Kidney tubule cell (primary cell): ENCODE data around the gene PRDM16.

Experiments
- DNase-seq: peaks from one replicate; pipeline ENCODE4 v3.0.0-alpha.2; 2018; ENCODE audit warnings: low spot score

Gene PRDM16

GRCh38 chr1:3261969-3262579 lies 193.1 kb downstream of the PRDM16 start:
- DNase-seq: peak; percentile 5

DNA sequence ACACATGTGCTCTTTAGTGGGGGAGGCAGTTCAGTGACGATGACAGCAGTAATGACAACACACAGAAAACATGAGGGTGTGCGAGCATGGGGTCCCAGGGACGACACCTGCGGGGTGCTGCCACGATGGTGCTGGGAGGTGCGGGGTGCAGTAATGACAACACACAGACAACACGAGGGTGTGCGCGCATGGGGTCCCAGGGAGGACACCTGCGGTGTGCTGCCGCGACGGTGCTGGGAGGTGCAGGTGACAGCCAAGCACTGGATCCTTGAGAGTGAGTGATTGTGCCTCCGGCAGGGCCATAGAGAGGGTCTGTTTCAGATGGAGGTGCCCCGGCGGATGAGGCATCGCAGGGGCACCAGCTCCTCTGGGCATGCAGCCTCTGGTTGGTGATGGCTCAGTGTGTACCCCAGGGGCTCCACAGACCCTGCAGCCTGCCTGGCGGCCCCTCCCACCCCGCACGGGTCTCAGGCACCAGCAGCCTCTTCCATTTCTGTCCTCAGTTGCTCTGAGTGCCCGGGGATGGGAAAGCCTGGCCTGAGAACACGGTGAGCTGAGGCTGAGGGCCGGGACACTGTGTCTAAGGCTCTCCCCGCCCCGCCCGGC lies 193.8 kb downstream of the PRDM16 start:
- DNase-seq: no peak

GRCh38 chr1:3263790-3264189 lies 194.8 kb downstream of the PRDM16 start:
- no peak for DNase-seq

GRCh38 chr1:3264456-3264855 lies 195.5 kb downstream of the PRDM16 start:
- no peak for DNase-seq

DNA sequence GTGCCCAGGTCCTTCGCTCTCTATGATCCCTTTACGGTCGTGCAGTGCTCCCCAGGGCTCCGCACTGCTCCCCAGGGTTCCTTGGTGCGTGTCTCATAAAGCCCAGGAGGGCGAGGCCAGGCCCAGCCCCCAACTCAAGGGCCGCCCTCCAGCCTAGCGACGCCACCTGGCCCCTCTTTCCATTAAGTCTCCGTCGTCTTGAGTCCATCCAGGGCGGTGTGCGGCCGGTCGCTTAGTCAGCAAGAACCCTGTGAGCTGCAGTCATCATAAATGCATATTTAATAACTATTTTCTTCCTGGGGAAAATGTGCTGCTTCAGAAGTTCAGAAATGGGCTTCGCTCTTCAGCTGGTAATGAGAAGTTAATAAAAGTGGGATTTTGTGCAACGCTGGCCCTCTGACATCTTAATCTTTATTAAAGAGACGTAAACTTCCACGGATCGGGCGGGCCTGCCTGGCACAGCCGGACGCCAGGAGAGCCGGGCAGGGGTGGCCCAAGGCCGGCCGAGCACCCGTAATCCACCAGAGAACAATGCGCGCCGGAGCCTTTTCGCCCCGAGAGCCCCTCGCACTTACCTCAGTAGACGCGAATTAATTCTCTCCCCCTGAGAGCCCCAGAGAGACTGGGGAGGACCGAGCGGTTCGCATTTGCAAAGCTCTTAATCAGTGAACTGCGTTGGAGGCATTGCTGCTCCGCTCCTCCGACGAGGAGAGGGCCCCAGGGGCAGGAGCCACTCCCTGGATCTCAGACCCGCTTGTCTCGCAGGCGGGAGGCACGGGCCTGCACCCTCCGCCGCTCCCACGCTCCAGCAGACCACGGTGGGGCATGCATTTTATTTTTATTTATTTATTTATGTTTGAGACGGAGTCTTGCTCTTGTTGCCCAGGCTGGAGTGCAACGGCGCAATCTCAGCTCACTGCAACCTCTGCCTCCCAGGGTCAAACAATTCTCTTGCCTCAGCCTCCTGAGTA lies 197.1 kb downstream of the PRDM16 start:
- DNase-seq: no peak

DNA sequence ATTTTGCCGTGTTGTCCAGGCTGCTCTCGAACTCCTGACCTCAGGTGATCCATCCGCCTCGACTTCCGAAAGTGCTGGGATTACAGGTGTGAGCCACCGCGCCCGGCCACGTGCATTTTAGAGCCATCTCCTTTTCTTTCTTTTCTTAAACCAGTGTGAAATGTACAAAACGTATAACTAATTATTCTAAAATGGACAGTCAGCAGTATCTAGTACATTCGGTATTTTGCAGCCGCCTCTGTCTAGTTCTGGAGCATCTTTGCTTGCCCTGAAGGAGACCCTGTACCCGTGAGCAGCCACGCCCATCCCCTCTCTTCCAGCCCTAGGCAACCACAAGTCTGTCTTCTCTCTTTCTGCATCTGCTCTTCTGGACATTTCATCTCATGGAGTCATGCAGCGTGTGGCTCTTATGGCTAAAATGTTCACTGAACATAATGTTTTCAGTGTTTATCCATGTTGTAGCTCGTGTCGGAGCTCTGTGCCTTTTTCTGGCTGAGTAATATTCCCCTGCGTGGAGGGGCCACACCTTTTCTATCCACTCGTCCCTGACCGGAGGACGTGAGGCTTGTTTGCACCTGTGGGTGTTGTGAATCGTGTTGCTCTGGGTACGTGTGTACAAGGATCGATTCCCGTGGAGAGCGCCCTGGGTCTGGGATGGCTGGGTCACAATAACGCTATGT lies 198.0 kb downstream of the PRDM16 start:
- DNase-seq: no peak

DNA sequence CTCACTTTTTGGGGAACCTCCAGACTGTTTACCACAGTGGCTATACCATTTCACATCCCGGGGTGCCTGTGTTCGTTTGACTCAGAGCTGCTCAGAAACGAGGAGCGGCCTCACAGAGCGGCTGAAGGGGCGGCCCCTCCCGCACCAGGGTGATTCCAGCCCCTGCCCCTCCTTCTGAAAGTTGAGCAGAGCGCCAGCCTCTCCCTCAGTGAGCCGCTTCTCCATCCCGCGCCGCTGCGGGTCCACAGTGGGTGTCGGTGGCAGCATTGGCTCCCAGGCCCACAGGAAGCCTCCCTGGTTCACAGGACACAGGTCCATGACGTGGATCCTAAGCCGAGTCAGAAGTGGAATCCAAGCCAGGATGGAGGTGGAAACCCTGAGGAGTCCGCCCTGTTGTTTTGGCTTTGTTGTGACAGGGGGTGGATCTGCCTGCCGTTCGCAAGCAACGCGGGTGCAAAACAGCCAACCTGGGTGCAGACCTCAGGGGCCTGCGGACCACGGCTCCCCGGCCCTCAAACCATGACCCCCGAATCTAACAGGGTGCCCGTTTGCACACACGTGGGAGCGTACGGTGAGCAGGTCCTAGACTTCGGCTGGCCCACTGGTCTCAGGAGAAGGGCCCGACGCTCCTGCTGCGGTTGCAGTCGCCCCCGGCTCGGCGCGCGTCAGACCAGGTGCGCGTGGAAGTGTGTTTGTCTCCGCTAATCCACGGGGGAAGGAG lies 198.7 kb downstream of the PRDM16 start:
- no peak for DNase-seq

DNA sequence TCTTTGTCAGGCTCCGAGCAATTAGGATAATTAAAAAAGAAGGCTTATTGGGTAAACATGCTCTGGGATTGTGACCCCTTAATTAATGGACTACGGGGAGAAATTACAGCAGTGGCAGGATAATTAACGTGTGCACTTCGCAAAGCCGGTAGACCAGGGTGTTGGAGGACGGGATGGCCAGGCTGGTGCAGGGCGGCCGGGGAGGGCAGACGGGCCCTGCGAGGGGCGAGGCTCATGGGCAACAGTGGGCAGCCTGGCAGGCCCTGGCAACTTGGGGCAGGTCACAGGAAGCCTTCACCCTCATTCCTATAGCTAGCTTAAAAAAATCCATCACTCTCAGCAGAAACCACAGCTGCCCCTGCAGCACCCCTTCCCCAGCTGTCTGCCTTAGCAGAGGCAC lies 199.3 kb downstream of the PRDM16 start:
- no peak for DNase-seq

- DNase-seq: no peak
Observed at GRCh38 chr1:3270403-3271245, 201.6 kb downstream of the PRDM16 start.

- no peak for DNase-seq
Observed at GRCh38 chr1:3271866-3272265, 202.9 kb downstream of the PRDM16 start.

GRCh38 chr1:3272321-3273045 lies 203.5 kb downstream of the PRDM16 start:
- DNase-seq: no peak

DNA sequence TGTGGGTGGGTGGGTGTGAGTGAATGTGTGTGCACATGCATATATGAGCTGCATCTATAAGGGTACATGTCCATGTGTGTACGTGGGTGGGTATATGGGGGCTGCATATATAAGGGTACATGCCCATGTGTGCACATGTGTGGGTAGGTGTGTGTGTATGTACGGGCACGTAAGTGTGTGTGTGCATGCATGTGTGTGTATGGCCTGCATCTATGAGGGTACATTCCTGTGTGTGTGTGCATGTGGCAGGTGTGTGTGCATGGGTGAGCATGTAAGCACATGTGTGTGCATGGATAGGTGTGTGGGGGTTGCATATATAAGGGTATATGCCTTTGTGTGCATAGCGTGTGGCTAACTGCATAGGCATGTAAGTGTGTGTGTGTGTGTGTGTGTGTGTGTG lies 204.4 kb downstream of the PRDM16 start:
- no peak for DNase-seq

DNA sequence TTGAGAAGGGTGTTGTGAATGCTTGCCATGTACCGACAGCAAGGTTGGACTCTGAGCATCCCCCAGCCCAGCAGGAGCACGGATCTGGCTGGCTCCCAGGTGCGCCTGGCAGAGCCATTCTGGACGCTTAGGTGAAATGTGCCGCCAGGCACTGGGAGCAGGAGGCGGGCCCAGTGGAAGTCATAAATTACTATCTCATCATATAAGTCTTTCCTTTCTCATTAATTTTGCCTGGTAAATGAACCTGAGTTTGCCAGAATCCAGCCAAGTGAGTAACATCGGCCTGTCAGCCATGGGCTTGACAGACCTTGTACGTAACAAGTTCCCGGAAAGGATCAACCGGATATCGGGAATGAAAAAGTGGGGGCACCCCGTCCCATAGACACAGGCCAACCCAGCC lies 206.0 kb downstream of the PRDM16 start:
- DNase-seq: no peak

GRCh38 chr1:3275471-3276340 lies 206.7 kb downstream of the PRDM16 start:
- DNase-seq: no peak

DNA sequence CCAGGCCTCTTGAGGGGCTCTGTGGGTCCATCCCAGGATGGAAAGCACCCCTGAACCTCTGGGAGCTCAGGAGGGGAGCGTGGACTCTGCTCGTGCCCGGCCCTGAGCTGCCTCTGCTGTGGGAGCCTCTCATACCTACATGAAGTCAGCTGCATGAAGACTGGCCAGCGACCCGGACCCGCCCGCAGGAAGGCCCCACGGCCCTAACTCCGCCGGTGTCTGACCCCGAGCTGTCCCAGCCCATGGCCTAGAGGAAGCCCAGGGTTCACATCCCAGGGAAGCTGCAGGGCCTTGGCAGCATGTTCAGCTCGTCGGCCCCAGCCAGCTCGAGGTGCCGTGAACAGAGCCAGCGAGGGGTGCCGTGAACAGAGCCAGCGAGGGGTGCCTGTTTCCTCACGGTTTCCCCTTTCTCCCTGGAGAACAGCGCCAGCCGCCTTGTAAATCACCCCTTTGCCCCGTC lies 207.4 kb downstream of the PRDM16 start:
- no peak for DNase-seq

- DNase-seq: no peak
Observed at GRCh38 chr1:3277011-3277471, 208.0 kb downstream of the PRDM16 start.

GRCh38 chr1:3277623-3278022 lies 208.6 kb downstream of the PRDM16 start:
- DNase-seq: no peak

DNA sequence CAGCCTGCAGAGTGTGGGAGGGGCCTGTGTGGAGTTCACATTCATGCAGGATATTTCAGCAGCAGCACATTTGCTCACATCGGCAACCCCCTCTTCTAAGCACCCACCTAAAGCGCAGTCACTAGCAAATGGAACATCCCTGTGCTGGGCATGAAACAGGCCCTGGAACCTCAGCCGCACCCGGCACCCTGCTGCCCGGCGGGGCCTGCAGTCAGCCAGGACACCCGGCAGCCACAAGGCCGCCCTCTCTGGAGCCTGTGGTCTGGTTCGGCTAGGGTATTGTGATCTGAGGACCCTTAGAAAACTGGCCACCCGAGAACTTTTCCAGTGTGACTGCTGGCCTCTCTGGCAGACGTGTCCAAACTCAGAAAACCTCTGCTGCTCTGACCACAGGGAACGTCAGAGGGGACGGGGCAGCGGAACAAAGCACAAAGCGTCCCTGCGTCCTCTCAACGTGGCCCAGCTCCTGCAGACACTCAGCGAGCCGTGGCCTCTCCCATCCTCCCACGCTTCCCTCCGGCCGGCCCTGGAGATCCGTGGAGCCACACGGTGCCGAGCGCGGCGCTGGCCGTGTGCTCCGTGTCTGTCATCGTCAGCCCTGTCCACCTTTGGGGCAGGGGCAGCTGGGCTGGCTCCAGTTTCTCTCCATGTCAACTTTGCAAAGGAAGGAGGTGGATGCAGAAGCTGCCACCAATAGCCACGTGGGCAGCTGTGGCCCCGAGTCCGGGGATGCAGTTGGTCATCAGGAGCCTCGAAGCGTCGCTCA lies 209.6 kb downstream of the PRDM16 start:
- no peak for DNase-seq
